Body of pancreas (tissue), 4 donors: ENCODE results near the gene NSD2. TPM values are rescaled to one million over a fixed set of nuclear protein-coding genes. Genes with fewer than 3 reads are reported as not detected.
A peak's percentile ranks its signal among the peaks of the same experiment; 100 is the strongest.

ENCODE experiments used
- ATAC-seq: fragments of 150-250 bp; one replicate; pipeline ENCODE4 v1.9.1; 2016
- DNase-seq, 4 donors: peaks; one replicate each; pipeline ENCODE4 v3.0.0-alpha.2; 2019
- H3K27ac ChIP-seq, 4 donors: fragments of 200-600 bp; sonication (generic); 1 replicate in 3 of 4; 2 replicates in 1 of 4; pipeline versions ENCODE4 v1.5.1 to v1.6.1; 2016 to 2019; ENCODE audit warnings: mild to moderate bottlenecking in 1 of 4, mixed read lengths in 1 of 4, moderate library complexity in 1 of 4
- H3K27me3 ChIP-seq, 2 donors: fragments of 200-600 bp; sonication (generic); one replicate each; pipeline ENCODE4 v1.6.0; 2016; ENCODE audit warnings: mild to moderate bottlenecking in 1 of 2
- H3K36me3 ChIP-seq, 2 donors: fragments of 200-600 bp; sonication (generic); replicated peaks in 1 of 2; 2 replicates each; pipeline ENCODE4 v1.5.1; 2016; ENCODE audit warnings: low read depth in 2 of 2; ENCODE audit not compliant: insufficient read depth in 1 of 2
- H3K4me1 ChIP-seq: fragments of 200-600 bp; sonication (generic); one replicate; pipeline ENCODE4 v1.6.0; 2016
- H3K4me3 ChIP-seq, 2 donors: fragments of 200-600 bp; sonication (generic); 1 replicate in 1 of 2; 2 replicates in 1 of 2; pipeline ENCODE4 v1.5.1; 2016 to 2019
- H3K9me3 ChIP-seq, 3 donors: fragments of 200-600 bp; sonication (generic); 1 replicate in 2 of 3; 2 replicates in 1 of 3; pipeline ENCODE4 v1.5.1; 2016
- CTCF ChIP-seq, 7 experiments: fragments of 450-650 bp in 4 of 7; fragments of 200-600 bp in 3 of 7; sonication (generic) in 3 of 7; IDR thresholded peaks; one replicate each; pipeline ENCODE4 v1.5.1; 2016 to 2019; ENCODE audit warnings: antibody characterized with exemption in 7 of 7
- POLR2A ChIP-seq, 3 donors: fragments of 450-650 bp; IDR thresholded peaks; one replicate each; pipeline ENCODE4 v1.6.1; 2016; ENCODE audit warnings: antibody characterized with exemption in 3 of 3, mild to moderate bottlenecking in 2 of 3
- WGBS, 2 donors: methylation state at CpG; one replicate each; pipeline ENCODE4 v1.1.5; 2017; 5-methylcytosine and 5-hydroxymethylcytosine counted together
- intact Hi-C: fragments of 100-400 bp; cut with DNase I; formaldehyde crosslinking; loops from one replicate; pipeline ENCODE4 v1.15.1; 2023
- total RNA-seq, 2 donors: library from RNA; depleted of rRNA; stranded (reverse); fragments of >200 nt; gene quantifications; one replicate each; pipeline ENCODE4 v1.1.0, GENCODE V29; 2016

Gene NSD2
- total RNA-seq, 2 donors from 2014 or later = 38.1 to 40.2 TPM

GRCh38 chr4:1939664-1940509 is 68.7 kb downstream of the NSD2 start:
- DNase-seq (peak; percentile 37 to 80 (median 67)), ATAC-seq (peak; percentile 95)
- Histone ChIP-seq H3K27me3 (no peaks in the 10 kb centered on the region), H3K9me3 (no peaks in the 10 kb centered on the region), H3K4me1 (peaks cover 21% of the 10 kb centered on the region), H3K36me3 (peaks cover 0 to 6% of the 10 kb centered on the region in 2 donors), H3K4me3 (no peak overlapping the region), H3K27ac (peak overlapping the region; percentile 65 to 78 (median 71))
- TF ChIP-seq POLR2A (IDR thresholded peaks at IDR 0.05) (peak in 1 of 3 donors; percentile 14), CTCF (IDR thresholded peaks at IDR 0.05) (no peak)
- WGBS, 2 donors = 53 to 57% methylated on average over 11 of the region's 11 CpGs
- intact Hi-C loops = no loop called here

GRCh38 chr4:1940566-1940965 is 69.4 kb downstream of the NSD2 start:
- H3K4me3 ChIP-seq = no peak overlapping the region
- H3K36me3 ChIP-seq = peaks cover 0 to 6% of the 10 kb centered on the region in 2 donors
- no peak for ATAC-seq
- WGBS, 2 donors = 74 to 90% methylated on average over 7 of the region's 7 CpGs
- DNase-seq = no peak
- no peaks in the 10 kb centered on the region for H3K27me3 ChIP-seq
- peaks cover 21% of the 10 kb centered on the region for H3K4me1 ChIP-seq
- no peak for TF ChIP-seq CTCF (IDR thresholded peaks at IDR 0.05)
- TF ChIP-seq POLR2A (IDR thresholded peaks at IDR 0.05) = no peak
- no peaks in the 10 kb centered on the region for H3K9me3 ChIP-seq
- peak overlapping the region; percentile 65 to 78 (median 71) for H3K27ac ChIP-seq
- intact Hi-C loops = no loop called here

GRCh38 chr4:1943928-1944327 is 72.7 kb downstream of the NSD2 start:
- no peaks in the 10 kb centered on the region for H3K27me3 ChIP-seq
- ATAC-seq = no peak
- no peaks in the 10 kb centered on the region for H3K9me3 ChIP-seq
- intact Hi-C loops = no loop called here
- DNase-seq = no peak
- H3K4me1 ChIP-seq = peaks cover 18% of the 10 kb centered on the region
- H3K27ac ChIP-seq = no peak overlapping the region
- H3K4me3 ChIP-seq = no peak overlapping the region
- TF ChIP-seq POLR2A (IDR thresholded peaks at IDR 0.05) (no peak), CTCF (IDR thresholded peaks at IDR 0.05) (no peak)
- WGBS, 2 donors = 93 to 97% methylated on average over 7 of the region's 7 CpGs
- peaks cover 0 to 6% of the 10 kb centered on the region in 2 donors for H3K36me3 ChIP-seq

GRCh38 chr4:1945124-1945895 is 74.1 kb downstream of the NSD2 start:
- 74 to 81% methylated on average over 11 of the region's 11 CpGs for WGBS, 2 donors
- intact Hi-C loops = no loop called here
- no peak for ATAC-seq
- Histone ChIP-seq H3K9me3 (no peaks in the 10 kb centered on the region), H3K27me3 (no peaks in the 10 kb centered on the region), H3K4me1 (peaks cover 6% of the 10 kb centered on the region), H3K4me3 (no peak overlapping the region), H3K36me3 (peaks cover 0 to 6% of the 10 kb centered on the region in 2 donors), H3K27ac (no peak overlapping the region)
- DNase-seq = no peak
- TF ChIP-seq POLR2A (IDR thresholded peaks at IDR 0.05) = no peak
- TF ChIP-seq CTCF (IDR thresholded peaks at IDR 0.05) = no peak
